ENCODE data around the gene ZNF181. TPM values are rescaled to one million over a fixed set of nuclear protein-coding genes. Genes with fewer than 3 reads are reported as not detected.

ZNF181 gene
- total and polyA plus RNA-seq, 2 of the 8 experiments (the other 6 are each of a cell fraction or from before 2014, with no cell fraction given), result 2.8 to 7.5 TPM

- TF ChIP-seq NRF1 (IDR thresholded peaks at IDR 0.05; ENCODE audit: low read depth, low read length), result no peak
- no peak for TF ChIP-seq SUZ12 (IDR thresholded peaks at IDR 0.05; ENCODE audit: low read length)
- TF ChIP-seq TAF7 (optimal IDR thresholded peaks at IDR 0.05; ENCODE audit: borderline replicate concordance, low read depth, low read length), result no peak
- no peak for TF ChIP-seq SIX5 (IDR thresholded peaks at IDR 0.05; ENCODE audit: low read depth, low read length)
- TF ChIP-seq RXRA (IDR thresholded peaks at IDR 0.05; ENCODE audit: insufficient read depth, low read depth, low read length), result no peak
- no peak for TF ChIP-seq YY1 (IDR thresholded peaks at IDR 0.05; ENCODE audit: low read depth, low read length)
- TF ChIP-seq BCL11A (IDR thresholded peaks at IDR 0.05; ENCODE audit: low read depth in 2 of 2, low read length in 2 of 2), result no peak
- TF ChIP-seq TBP (IDR thresholded peaks at IDR 0.05; ENCODE audit: low read depth, low read length), result no peak; the same call in 1 of the 2 replicates
- no peak for TF ChIP-seq SIRT6 (IDR thresholded peaks at IDR 0.05; ENCODE audit: low read length)
- no peak for TF ChIP-seq ZNF274 (IDR thresholded peaks at IDR 0.05; ENCODE audit: borderline replicate concordance, extremely low read depth, low read length)
- TF ChIP-seq EGR1 (IDR thresholded peaks at IDR 0.05; ENCODE audit: borderline replicate concordance, low read depth, low read length), result no peak
- no peak for TF ChIP-seq GTF2F1 (IDR thresholded peaks at IDR 0.05; ENCODE audit: borderline replicate concordance, low read depth, low read length)
- TF ChIP-seq KDM1A (IDR thresholded peaks at IDR 0.05; ENCODE audit: borderline replicate concordance, low read length), result no peak
- TF ChIP-seq HDAC2 (IDR thresholded peaks at IDR 0.05; ENCODE audit: borderline replicate concordance in 1 of 2, low read depth in 2 of 2, low read length in 2 of 2), result 0 out of 4 replicates have a peak, but pooled peaks of 1 of the 2 experiments have one; percentile 46
- TF ChIP-seq ASH2L (IDR thresholded peaks at IDR 0.05; ENCODE audit: low read length), result no peak
- no peak for TF ChIP-seq SP4 (IDR thresholded peaks at IDR 0.05; ENCODE audit: low read length)
- no peak for TF ChIP-seq SRF (IDR thresholded peaks at IDR 0.05; ENCODE audit: low read depth, low read length)
- TF ChIP-seq EP300 (IDR thresholded peaks at IDR 0.05; ENCODE audit: borderline replicate concordance in 1 of 2, low read depth in 2 of 2, low read length in 2 of 2), result no peak
- TF ChIP-seq FOSL1 (IDR thresholded peaks at IDR 0.05; ENCODE audit: insufficient read depth, low read depth, low read length), result no peak
- no peak for TF ChIP-seq USF2 (IDR thresholded peaks at IDR 0.05; ENCODE audit: low read length)
- TF ChIP-seq JUND (IDR thresholded peaks at IDR 0.05; ENCODE audit: low read length), result no peak
- TF ChIP-seq MAX (IDR thresholded peaks at IDR 0.05), result peak; percentile 70; the same call in 1 of the 2 replicates
- TF ChIP-seq POU5F1 (IDR thresholded peaks at IDR 0.05; ENCODE audit: low read depth, low read length), result no peak
- TF ChIP-seq CTBP2 (IDR thresholded peaks at IDR 0.05; ENCODE audit: borderline replicate concordance, insufficient read depth, insufficient read length, low read length), result no peak
Observed at GRCh38 chr19:34733266-34733745, 737 bp upstream of the ZNF181 start (continued).
